Measurements from ENCODE around the gene EDARADD.

DNA sequence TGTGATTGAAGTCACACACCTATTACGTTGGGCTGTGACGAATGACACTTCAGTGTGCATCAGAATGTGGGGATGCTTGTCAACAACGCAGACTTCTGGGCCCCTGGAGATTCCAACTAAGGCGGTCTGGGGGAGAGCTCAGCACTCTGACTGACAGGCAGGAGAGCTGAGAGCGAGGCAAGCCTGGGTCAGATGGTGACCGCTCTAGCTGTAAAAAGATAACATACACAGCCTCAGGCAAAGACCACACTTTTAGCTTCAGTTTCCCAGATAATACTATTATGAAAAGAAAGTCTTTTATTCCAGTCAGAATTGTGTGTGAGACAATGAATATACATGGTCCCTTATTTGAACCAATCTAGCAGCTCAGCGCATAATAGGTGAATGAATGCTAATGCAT, 25.4 kb downstream of the EDARADD start:
- TF ChIP-seq GATA3 (IDR thresholded peaks at IDR 0.05; ENCODE audit: low read depth, low read length) (no peak), GATA2 (IDR thresholded peaks at IDR 0.05; ENCODE audit: low read depth, low read length) (peak; percentile 67)

Data from SH-SY5Y (cell line).